OCI-LY7 (cell line): ENCODE data around the gene SALL1. TPM values are rescaled to one million over a fixed set of nuclear protein-coding genes. Genes with fewer than 3 reads are reported as not detected.

Source experiments
- BruUV-seq: library from RNA; stranded (reverse); fragments of 400-500 nt; replicated peaks from 2 replicates; lab custom pipeline; 2021; lab: Mats Ljungman, UMichigan
- CTCF ChIA-PET: fragments of 300-600 bp; sonication (Branson Sonifier 250); formaldehyde crosslinking; loops from one replicate; lab custom pipeline; 2022; ENCODE audit warnings: antibody characterized with exemption; ENCODE audit not compliant: unreplicated experiment; lab: Charles Lee
- POLR2A ChIA-PET: fragments of 300-600 bp; sonication (Branson Sonifier 250); formaldehyde crosslinking; loops from one replicate; lab custom pipeline; 2022; ENCODE audit warnings: antibody characterized with exemption; lab: Charles Lee
- DNase-seq: peaks from one replicate; pipeline ENCODE4 v3.0.0-alpha.2; 2015; ENCODE audit warnings: low spot score
- H2AFZ ChIP-seq: fragments of 200-600 bp; sonication (generic), shearing (Covaris generic); 2 replicates; pipeline ENCODE4 v1.6.1; 2014; ENCODE audit warnings: mild to moderate bottlenecking, antibody characterized with exemption, low read length, moderate library complexity
- H3K27ac ChIP-seq: fragments of 200-600 bp; sonication (generic); 2 replicates; pipeline ENCODE4 v1.5.1; 2014; ENCODE audit warnings: mixed run types, low read depth, mild to moderate bottlenecking, moderate library complexity, low read length, inconsistent platforms; ENCODE audit not compliant: poor library complexity, severe bottlenecking
- H3K36me3 ChIP-seq: fragments of 200-600 bp; sonication (generic); 2 replicates; pipeline ENCODE4 v1.6.1; 2014; ENCODE audit warnings: mild to moderate bottlenecking, antibody characterized with exemption, low read length, moderate library complexity, mixed read lengths; ENCODE audit not compliant: insufficient read depth
- H3K4me1 ChIP-seq: fragments of 200-600 bp; sonication (generic); 2 replicates; pipeline ENCODE4 v1.5.1; 2014; ENCODE audit warnings: mild to moderate bottlenecking, low read length; ENCODE audit not compliant: insufficient read depth, poor library complexity, severe bottlenecking
- H3K4me2 ChIP-seq: fragments of 200-600 bp; sonication (generic); 2 replicates; pipeline ENCODE4 v1.6.1; 2014; ENCODE audit warnings: mild to moderate bottlenecking, low read length
- H3K4me3 ChIP-seq: fragments of 200-600 bp; sonication (generic); 2 replicates; pipeline ENCODE4 v1.5.1; 2014; ENCODE audit warnings: mild to moderate bottlenecking, low read depth, low read length; ENCODE audit not compliant: poor library complexity, severe bottlenecking
- H3K79me2 ChIP-seq: fragments of 200-600 bp; sonication (generic); 2 replicates; pipeline ENCODE4 v1.6.1; 2016; ENCODE audit warnings: low read depth, mild to moderate bottlenecking, low read length, moderate library complexity, mixed read lengths; ENCODE audit not compliant: insufficient read depth
- H3K9me2 ChIP-seq: fragments of 200-600 bp; sonication (generic); 2 replicates; pipeline ENCODE4 v1.6.1; 2016; ENCODE audit warnings: mild to moderate bottlenecking, low read length, mixed read lengths; ENCODE audit not compliant: insufficient read depth
- H3K9me3 ChIP-seq: fragments of 200-600 bp; sonication (generic); 2 replicates; pipeline ENCODE4 v1.6.1; 2014; ENCODE audit warnings: mild to moderate bottlenecking, mixed run types, low read length, mixed read lengths
- H4K20me1 ChIP-seq: fragments of 200-600 bp; sonication (generic); 2 replicates; pipeline ENCODE4 v1.6.1; 2014; ENCODE audit warnings: mild to moderate bottlenecking, antibody characterized with exemption, low read length, moderate library complexity, mixed read lengths; ENCODE audit not compliant: insufficient read depth
- CTCF ChIP-seq: fragments of 200-600 bp; sonication (generic); conservative IDR thresholded peaks from 2 replicates; pipeline ENCODE4 v1.5.1; 2014; ENCODE audit warnings: mild to moderate bottlenecking, antibody characterized with exemption, low read length, moderate library complexity, mixed read lengths
- EZH2phosphoT487 ChIP-seq: fragments of 200-600 bp; sonication (generic); IDR thresholded peaks from 2 replicates; pipeline ENCODE4 v1.6.1; 2018; ENCODE audit warnings: low read depth, borderline replicate concordance, mild to moderate bottlenecking, mixed run types, antibody characterized with exemption, low read length, moderate library complexity, mixed read lengths
- intact Hi-C: fragments of 100-400 bp; cut with micrococcal nuclease; formaldehyde crosslinking; loops from one replicate; pipeline ENCODE4 v1.10.0; 2022; ENCODE audit not compliant: unreplicated experiment
- total RNA-seq, 2 experiments: library from RNA; depleted of rRNA in 1 of 2; stranded (reverse); fragments of >200 nt in 1 of 2; shearing (Covaris generic) in 1 of 2; gene quantifications; 2 replicates each; pipeline ENCODE4 v1.2.3, GENCODE V29; 2014 to 2022

SALL1 gene
- total RNA-seq, 2 experiments from 2014 or later = not detected

- H2AFZ ChIP-seq = no peak overlapping the region
- H3K9me3 ChIP-seq = no peaks in the 10 kb centered on the region
- no peaks in the 10 kb centered on the region for H4K20me1 ChIP-seq
- POLR2A ChIA-PET = no interaction called here
- no peak overlapping the region for H3K4me2 ChIP-seq
- DNase-seq = no peak
- no peaks in the 10 kb centered on the region for H3K4me1 ChIP-seq
- H3K4me3 ChIP-seq = no peak overlapping the region
- CTCF ChIA-PET = no interaction called here
- BruUV-seq = no TSS peak
- intact Hi-C loops = no loop called here
- H3K27ac ChIP-seq = no peak overlapping the region
- no peak for TF ChIP-seq EZH2phosphoT487
- no peak for TF ChIP-seq CTCF
- no peaks in the 10 kb centered on the region for H3K9me2 ChIP-seq
- H3K36me3 ChIP-seq = no peaks in the 10 kb centered on the region
- no peaks in the 10 kb centered on the region for H3K79me2 ChIP-seq
Measured at GRCh38 chr16:51097729-51098128, 53.3 kb downstream of the SALL1 start.

GRCh38 chr16:51095890-51096626 is 55.0 kb downstream of the SALL1 start:
- DNase-seq = no peak
- H3K4me2 ChIP-seq = no peak overlapping the region
- H3K36me3 ChIP-seq = no peaks in the 10 kb centered on the region
- no peak overlapping the region for H3K27ac ChIP-seq
- TF ChIP-seq CTCF (no peak), EZH2phosphoT487 (no peak)
- ChIA-PET CTCF (no interaction called here), POLR2A (no interaction called here)
- no peak overlapping the region for H2AFZ ChIP-seq
- no peaks in the 10 kb centered on the region for H3K9me3 ChIP-seq
- no peaks in the 10 kb centered on the region for H3K9me2 ChIP-seq
- no peak overlapping the region for H3K4me3 ChIP-seq
- no peaks in the 10 kb centered on the region for H4K20me1 ChIP-seq
- no TSS peak for BruUV-seq
- intact Hi-C loops = no loop called here
- no peaks in the 10 kb centered on the region for H3K4me1 ChIP-seq
- H3K79me2 ChIP-seq = no peaks in the 10 kb centered on the region
